Glomerular visceral epithelial cell (primary cell): ENCODE results near the gene ASB5.
A peak's percentile ranks its signal among the peaks of the same experiment; 100 is the strongest.

Experiments used
- DNase-seq: peaks from one replicate; pipeline ENCODE4 v3.0.0-alpha.2; 2016; ENCODE audit errors: extremely low spot score

Gene ASB5

DNA sequence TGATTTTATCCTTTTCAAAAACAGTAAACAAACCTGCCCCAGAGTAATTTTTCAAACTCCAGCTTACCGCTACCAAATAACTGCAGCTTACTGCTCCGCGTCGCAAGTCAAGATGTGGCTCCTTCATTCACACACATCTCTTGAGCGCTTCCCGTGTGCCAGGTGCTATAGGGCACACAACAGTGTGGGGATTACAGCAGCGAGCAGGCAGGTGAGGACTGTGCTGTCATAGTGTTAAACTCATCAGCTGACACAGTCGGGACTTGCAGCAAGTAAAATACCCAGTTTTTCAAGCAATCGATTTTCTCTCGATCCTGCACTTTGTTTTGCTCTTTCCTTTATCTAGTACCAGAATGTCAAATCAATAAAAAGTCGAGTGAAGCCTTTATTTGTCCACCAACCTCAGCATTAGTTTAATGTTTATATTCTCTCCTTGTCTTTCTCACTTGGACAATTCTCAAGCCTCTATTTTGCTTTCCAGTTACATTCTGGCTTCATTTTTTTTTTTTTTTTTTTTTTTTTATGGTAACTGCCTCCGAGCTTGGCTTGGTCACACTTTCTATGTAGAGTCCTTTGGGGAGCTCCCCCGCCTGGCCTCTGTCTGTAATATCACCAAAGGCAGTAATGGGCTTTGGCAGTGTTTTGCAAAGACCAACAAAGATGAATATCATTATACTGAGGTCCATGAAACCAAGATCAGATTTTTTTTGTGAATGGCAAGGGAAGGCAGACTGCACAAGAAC, 8.3 kb upstream of the ASB5 start:
- DNase-seq, result peak; percentile 66

DNA sequence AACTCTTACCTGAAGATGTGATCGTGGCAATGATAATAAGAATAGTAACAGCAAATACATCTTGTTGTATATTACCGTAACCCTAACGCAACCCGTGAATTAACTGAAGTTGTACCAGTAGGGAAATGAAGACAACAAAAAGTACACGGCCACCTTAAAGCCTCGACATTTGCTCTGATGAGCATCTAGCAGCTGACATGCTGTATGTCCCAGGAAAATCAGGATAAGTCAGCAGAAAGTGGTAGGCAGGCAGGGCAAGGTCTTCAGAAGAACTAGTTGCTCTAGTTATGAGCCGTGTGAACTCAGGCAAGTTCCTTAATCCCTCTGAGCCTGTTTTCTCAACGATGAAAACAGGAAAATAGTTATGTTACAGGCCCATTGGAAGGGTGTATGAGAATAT, 7.7 kb upstream of the ASB5 start:
- DNase-seq, result no peak

DNA sequence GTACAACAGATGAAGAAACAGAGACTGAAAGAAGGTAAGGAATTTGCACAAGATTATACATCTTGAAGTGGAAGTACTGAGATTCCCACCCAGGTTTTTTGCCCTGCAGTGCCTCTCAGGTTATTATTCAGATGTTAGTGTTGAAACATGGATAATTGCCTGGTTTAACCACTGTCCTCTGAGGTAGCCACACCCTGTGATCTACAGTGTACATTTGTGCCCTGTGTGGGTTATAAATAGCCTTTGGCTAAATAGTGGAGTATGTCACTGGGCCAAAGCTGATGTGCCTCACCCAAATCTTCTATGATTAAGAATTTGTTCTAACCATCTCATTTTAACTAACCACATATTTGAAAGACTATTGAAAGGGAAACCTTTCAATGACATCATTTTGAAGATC, 5.4 kb upstream of the ASB5 start:
- peak; percentile 71 for DNase-seq

- DNase-seq, result no peak
Measured at GRCh38 chr4:176273736-176274135, 4.7 kb upstream of the ASB5 start.

DNA sequence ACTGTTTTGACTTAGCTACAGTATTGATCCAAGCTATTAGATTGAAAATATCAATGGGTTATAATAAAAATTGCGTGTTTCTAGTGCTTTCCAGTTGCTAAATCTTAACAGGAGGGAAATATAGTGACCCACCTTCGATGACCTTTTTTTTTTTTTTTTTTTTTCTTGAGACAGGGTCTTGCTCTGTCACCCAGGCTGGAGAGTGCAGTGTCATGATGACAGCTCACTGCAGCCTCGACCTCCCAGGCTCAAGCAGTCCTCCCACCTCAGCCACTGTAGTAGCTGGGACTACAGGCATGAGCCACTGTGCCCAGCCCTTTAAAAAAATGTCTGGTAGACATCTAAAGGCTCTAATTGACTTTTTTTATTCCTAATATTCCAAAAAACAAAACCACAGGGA, 3.8 kb upstream of the ASB5 start:
- no peak for DNase-seq

DNA sequence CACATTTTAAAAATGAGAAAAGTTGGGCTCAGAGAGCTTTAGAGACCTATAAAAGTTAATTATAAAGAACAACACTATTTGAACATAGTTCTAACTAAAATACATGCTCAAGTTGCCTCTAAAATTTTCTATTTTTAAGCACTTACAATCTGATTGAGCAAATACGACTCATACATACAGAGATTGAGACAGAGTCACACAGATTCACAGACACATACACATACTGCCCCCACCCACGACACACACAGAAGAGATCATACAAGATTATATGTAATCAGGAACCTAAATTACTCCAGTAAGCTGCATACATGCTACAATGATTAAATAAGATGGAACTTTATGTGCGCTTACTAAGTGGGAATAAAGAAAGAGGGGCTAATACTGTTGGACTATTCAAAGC, 2.7 kb upstream of the ASB5 start:
- DNase-seq, result no peak

DNA sequence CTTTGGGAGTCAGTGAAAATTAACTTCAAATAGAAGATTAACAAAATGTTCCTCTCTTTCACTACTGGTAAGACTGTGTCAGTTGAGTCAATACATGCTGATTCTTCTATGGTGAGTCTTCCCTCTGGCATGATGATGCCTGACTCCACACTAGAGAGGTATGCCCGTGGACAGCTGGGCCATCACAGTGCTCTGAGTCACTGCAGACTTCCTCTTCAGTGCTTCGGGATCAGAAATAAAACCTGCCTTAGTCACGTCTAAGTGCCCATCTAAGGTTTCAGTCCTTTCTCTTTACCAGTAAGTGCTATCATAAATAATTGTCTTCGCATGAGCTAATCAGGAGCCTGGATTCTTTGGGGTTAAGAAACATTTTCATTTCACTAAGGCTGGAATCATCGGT, 1.6 kb upstream of the ASB5 start:
- peak; percentile 98 for DNase-seq

DNA sequence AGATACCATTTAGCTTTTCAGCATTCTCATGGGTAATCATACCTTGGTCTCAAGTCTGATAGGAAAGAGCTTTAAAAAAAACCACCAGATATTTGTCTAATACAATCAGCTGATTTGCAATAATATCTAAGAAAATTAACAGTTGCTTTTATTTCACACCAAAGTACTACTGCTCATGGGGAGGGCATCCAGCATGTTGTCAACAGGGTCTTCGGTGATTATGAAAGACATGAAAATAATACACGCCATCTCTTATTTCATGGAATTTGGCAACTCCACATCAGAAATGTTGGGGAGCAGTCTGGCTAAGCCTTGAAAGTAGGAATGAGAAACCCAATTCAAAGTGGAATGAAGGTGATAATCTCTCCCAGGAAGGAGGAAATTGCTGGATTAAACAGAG, 3.0 kb downstream of the ASB5 start:
- no peak for DNase-seq

- DNase-seq, result no peak
Measured at GRCh38 chr4:176262243-176262642, 6.8 kb downstream of the ASB5 start.

DNA sequence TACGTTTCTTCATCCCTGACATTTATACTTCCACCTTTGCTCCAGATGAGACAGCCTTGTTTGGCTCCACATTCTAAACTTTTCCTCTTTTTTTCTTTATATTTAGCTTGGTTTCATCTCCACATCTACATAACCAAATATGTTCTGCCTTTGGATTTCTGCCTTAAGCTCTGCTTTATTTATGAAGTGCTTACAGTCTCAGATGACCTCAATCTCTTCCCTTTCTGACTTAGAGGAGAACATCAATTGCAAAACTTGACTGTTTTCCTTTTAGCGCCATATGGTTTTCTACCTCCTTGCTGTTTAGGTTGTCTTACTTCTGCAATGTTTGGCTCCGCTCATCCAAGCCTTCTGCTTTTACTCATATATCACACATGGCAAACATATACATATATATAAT, 7.5 kb downstream of the ASB5 start:
- DNase-seq, result no peak

- no peak for DNase-seq
Measured at GRCh38 chr4:176261018-176261417, 8.0 kb downstream of the ASB5 start.

DNA sequence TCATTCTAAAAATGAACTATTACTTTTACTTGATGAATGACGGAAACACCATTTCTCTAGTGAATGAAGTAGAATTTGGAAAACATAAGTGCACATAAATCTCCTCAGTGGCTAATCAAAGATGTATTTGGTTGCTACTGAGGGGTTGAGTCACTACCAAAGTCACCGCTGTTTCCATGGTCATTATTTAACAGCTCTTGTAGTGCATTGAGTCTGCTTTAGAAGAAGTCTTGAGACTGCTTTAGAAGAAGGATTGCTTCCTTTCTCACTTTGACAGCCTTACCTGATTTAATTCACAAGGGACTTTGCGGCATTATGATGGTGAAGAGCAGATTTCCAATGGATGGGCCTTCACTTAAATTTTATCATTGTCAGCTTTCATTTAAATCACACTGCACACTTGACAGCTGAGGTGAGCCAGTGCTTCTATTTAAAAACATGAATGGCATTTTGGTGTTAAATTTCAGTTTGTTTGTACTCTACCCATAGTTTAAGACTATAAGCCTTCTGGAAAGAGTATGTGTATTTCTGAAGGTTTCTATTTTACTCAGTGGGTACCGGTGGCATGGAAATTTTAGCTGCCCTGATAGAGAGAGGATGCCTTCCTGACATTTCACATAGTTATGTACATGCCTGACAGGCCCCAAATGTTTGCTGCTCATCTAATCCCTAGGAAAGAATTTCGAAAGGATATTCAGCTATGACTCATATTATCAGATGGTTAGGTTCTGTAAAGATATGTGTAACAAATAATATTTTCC, 9.5 kb downstream of the ASB5 start:
- DNase-seq, result peak; percentile 33

- no peak for DNase-seq
Measured at GRCh38 chr4:176258135-176258534, 10.9 kb downstream of the ASB5 start.

- DNase-seq, result no peak
Measured at GRCh38 chr4:176256921-176257320, 12.1 kb downstream of the ASB5 start.

DNA sequence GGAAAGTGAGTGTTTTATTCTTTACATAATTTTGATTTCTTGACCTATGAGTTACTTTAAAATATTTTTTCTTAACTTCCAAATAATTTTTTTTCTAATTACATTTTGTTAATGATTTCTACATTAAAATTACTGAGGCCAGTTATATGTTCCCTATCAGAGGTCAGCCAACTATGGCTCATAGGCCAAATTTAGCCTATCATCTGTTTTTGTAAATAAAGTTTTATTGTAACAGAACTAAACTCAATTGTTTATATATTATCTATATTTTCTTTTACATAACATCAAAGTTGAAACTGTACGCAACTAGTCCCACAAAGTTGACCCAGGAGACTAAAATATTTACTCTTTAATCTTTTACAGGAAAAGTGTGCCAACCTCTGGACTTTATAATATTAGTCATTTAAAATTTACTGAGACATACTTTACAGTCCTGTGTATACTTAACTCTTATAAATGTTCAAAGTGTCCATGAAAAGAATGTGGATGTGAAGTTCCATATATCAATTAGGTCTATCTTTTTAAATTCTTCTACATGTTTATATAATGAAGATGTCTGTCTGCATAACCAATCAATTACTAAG, 26.2 kb downstream of the ASB5 start:
- no peak for DNase-seq

GRCh38 chr4:176241703-176242102, 27.3 kb downstream of the ASB5 start:
- DNase-seq, result no peak

GRCh38 chr4:176238826-176239225, 30.2 kb downstream of the ASB5 start:
- DNase-seq, result no peak

- DNase-seq, result no peak
Measured at GRCh38 chr4:176238157-176238610, 30.8 kb downstream of the ASB5 start.

DNA sequence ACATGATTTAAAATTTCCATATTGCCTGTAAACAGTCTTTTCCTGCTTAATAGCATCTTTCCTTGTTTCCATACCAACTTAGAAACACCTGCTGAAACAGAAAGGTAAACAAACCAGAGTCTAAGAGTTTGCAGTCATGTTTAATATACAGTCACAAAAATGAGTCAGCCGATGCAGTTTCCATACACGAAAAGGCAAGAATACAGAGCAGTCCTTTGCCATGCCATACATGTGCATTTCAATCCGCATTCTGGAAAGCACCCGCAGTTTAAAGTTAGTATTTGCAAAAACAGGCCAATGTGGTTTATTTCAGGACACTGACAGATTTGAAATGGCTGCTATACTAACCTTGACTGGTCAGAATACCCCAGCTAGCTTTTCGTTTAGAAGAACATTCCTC, 32.1 kb downstream of the ASB5 start:
- no peak for DNase-seq

DNA sequence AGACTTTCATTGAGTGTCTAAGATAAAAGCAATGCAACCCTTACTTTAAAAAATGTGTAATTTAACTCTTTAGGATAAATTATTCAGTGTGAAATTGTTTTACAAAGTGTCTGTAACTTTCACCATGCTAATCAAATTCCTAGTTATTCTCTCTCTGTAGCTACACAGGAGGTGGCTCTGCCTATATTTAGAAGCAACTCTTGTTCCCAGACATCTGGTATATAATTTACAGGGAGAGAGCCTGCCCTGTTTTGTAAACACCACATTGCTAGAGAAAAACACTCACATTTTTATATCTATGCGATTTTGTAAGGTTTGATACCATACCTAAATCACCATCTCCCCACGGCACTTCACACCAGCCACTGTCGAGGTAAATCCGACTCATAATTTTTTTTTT, 38.2 kb downstream of the ASB5 start:
- no peak for DNase-seq

DNA sequence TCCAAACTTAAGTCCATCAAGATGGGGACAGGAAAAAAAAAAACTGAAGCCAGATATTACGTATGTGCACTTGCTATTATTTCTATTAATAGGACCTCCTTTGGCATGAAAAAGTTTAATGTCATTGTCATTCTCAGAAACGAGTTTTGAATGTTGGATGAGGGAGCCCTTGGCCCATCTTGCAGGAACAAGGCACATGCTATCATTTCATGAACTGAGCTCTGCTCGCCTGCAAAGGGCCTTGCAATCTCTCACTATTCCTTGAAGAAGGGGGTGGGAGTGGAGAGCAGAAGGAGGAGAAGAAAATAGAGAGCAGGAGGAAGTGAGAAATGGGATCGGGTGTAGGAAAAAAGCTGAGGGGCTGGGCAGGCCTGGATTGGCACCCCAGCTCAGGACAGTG, 39.4 kb downstream of the ASB5 start:
- DNase-seq, result no peak

- DNase-seq, result no peak
Measured at GRCh38 chr4:176226736-176227135, 42.3 kb downstream of the ASB5 start.

DNA sequence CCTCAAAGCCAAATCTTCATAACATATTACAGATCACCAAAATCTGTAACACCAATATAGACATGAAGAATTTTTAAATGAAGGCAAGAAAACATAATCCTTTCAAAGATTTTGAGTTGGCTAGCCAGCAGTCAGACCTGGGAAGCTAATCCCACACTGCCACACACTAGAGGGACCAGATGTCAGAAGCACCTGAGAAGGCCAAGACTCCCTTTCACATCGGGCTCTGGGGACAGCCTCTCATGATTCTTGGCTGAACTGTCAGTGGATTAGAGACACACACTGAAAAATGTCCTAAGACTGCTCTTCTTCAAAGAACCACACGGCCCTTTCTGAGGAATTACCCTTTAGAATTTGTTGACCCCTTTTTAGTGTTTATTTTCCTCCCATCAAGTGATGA, 45.5 kb downstream of the ASB5 start:
- DNase-seq, result no peak
